Neural crest cell (in vitro differentiated cells): Measurements from ENCODE around the gene PAOX. TPM values are rescaled to one million over a fixed set of nuclear protein-coding genes. Genes with fewer than 3 reads are reported as not detected.

Experiments
- DNase-seq: peaks from one replicate; pipeline ENCODE4 v3.0.0; 2021; ENCODE audit warnings: low read depth, mixed read lengths, low spot score
- H3K27ac Mint-ChIP-seq: one replicate; pipeline ENCODE4 v1.8.0; 2021; ENCODE audit warnings: mild to moderate bottlenecking, mixed read lengths; ENCODE audit not compliant: unreplicated experiment
- H3K27me3 Mint-ChIP-seq: 2 replicates; pipeline ENCODE4 v1.8.0; 2021; ENCODE audit warnings: low read depth, mild to moderate bottlenecking, mixed read lengths
- H3K36me3 Mint-ChIP-seq: 2 replicates; pipeline ENCODE4 v1.8.0; 2021; ENCODE audit warnings: low read depth, mild to moderate bottlenecking, mixed read lengths
- H3K4me1 Mint-ChIP-seq: 2 replicates; pipeline ENCODE4 v1.8.0; 2021; ENCODE audit warnings: mixed read lengths
- H3K4me3 Mint-ChIP-seq: one replicate; pipeline ENCODE4 v1.8.0; 2021; ENCODE audit warnings: mild to moderate bottlenecking, mixed read lengths
- H3K9me3 Mint-ChIP-seq: 2 replicates; pipeline ENCODE4 v1.8.0; 2021; ENCODE audit warnings: mixed read lengths
- CTCF ChIP-seq: fragments of 200-600 bp; sonication (generic); conservative IDR thresholded peaks from 2 replicates; pipeline ENCODE4 v1.5.0; 2021; ENCODE audit warnings: antibody characterized with exemption, mild to moderate bottlenecking
- long read RNA-seq: library from polyadenylated mRNA; unstranded; transcript quantifications from one replicate; pipeline ENCODE4 v2.0.0, GENCODE V29; 2020
- total RNA-seq: library from RNA; stranded (reverse); gene quantifications from 2 replicates; pipeline ENCODE4 v1.2.1, GENCODE V29; 2021

Gene PAOX
- total RNA-seq = 8.8 and 9.7 TPM in 2 replicates
- long read RNA-seq = 0 reads

DNA sequence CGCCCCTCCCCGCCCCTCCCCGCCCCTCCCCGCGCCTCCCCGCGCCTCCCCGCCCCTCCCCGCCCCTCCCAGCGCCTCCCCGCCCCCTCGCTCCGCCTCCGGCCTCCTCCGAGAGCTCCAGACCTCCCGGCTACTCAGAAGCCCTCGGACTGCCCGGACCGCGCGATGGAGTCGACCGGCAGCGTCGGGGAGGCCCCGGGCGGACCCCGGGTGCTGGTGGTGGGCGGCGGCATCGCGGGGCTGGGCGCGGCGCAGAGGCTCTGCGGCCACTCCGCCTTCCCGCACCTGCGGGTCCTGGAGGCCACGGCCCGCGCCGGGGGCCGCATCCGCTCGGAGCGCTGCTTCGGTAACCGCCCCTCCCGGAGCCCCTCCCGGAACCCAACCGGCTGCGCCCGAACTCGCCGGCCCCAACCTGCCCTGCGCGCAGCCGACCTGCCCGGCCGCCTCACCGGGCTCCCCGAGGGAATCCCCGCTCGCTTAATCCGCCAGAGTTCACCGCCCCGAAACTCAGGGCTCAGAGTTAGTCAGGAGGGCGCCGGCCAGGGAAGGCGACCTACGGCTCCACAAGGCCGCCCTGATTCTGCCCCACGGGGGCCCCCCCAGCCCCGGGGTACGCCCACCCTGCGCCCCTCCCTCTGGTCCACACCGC is at the start of gene PAOX:
TSS of gene PAOX (plus strand) at position 111 of the 649 bp plus-strand sequence. CDS start at position 166, 55 bp downstream.
- Mint-ChIP-seq H3K4me3 (peak within 1 kb of the TSS; percentile 85), H3K36me3 (no peaks in the 10 kb centered on the region), H3K27me3 (peaks cover 4% of the 10 kb centered on the region), H3K9me3 (no peaks in the 10 kb centered on the region), H3K4me1 (peaks cover 22% of the 10 kb centered on the region), H3K27ac (no peak within 1 kb of the TSS)
- no peak for TF ChIP-seq CTCF
- DNase-seq = peak; percentile 55

- Mint-ChIP-seq H3K4me3 (peak overlapping the region; percentile 66), H3K36me3 (peaks cover 5% of the 10 kb centered on the region), H3K27ac (no peak overlapping the region), H3K4me1 (peaks cover 11% of the 10 kb centered on the region), H3K9me3 (no peaks in the 10 kb centered on the region), H3K27me3 (peaks cover 87% of the 10 kb centered on the region)
- peak; percentile 99 for TF ChIP-seq CTCF
- DNase-seq = peak; percentile 91
These were observed 49.4 kb upstream of the PAOX start for GRCh38 chr10:133329491-133330202.

DNA sequence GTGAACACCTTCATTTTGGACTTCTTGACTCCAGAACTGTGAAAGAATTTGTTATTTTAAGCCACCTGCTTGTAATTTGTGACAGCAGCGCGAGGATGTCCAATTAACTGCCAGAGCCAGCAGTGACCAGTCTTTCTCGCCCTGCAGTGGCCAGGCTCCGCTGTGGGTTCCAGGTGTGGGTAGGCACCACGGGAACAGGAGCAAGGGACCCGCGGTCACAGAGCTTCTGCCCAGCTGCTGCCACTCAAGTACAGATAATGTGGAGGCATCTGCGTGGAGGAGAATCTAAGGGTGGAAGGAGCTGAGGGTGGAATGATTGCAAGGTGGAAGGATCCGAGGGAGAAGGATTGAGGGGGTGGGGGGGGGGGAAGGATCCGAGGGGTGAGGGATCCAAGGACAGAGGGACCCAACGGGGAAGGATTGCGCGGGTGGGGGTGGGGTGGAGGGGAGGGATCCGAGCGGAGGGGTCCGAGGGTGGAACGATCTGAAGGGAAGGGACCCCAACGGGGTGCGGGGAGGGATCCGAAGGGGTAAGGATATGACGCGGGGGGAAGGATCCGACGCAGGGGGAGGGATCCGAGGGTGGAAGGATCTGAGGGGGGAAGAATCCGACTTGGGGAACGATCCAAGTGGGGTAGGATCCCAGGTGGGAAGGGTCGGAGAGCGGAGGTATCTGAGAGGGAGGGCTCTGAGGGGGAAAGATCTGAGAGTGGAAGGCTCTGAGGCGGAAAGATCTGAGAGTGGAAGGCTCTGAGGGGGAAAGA is 45.9 kb upstream of the PAOX start:
- no peak overlapping the region for H3K27ac Mint-ChIP-seq
- no peaks in the 10 kb centered on the region for H3K9me3 Mint-ChIP-seq
- peaks cover 11% of the 10 kb centered on the region for H3K4me1 Mint-ChIP-seq
- no peak for TF ChIP-seq CTCF
- no peak overlapping the region for H3K4me3 Mint-ChIP-seq
- DNase-seq = no peak
- H3K36me3 Mint-ChIP-seq = peaks cover 5% of the 10 kb centered on the region
- H3K27me3 Mint-ChIP-seq = peaks cover 68% of the 10 kb centered on the region

GRCh38 chr10:133334503-133335245 is 44.4 kb upstream of the PAOX start:
- H3K27me3 Mint-ChIP-seq = peaks cover 53% of the 10 kb centered on the region
- no peaks in the 10 kb centered on the region for H3K9me3 Mint-ChIP-seq
- H3K4me3 Mint-ChIP-seq = no peak overlapping the region
- H3K4me1 Mint-ChIP-seq = peaks cover 7% of the 10 kb centered on the region
- DNase-seq = no peak
- peaks cover 5% of the 10 kb centered on the region for H3K36me3 Mint-ChIP-seq
- H3K27ac Mint-ChIP-seq = no peak overlapping the region
- TF ChIP-seq CTCF = no peak
